NCI-H446 treated with DMSO at 0.1 percent for 48 hours (cell line): ENCODE results near the gene LGMN.

Source experiments
- DNase-seq: peaks from one replicate; lab custom pipeline; 2025; lab: John Stamatoyannopoulos, UW

LGMN gene

GRCh38 chr14:92675976-92676375, 72.5 kb downstream of the LGMN start:
- no peak for DNase-seq

- no peak for DNase-seq
Measured at GRCh38 chr14:92675421-92675820, 73.0 kb downstream of the LGMN start.

- no peak for DNase-seq
Measured at GRCh38 chr14:92673601-92674150, 74.8 kb downstream of the LGMN start.

- DNase-seq = no peak
Measured at GRCh38 chr14:92670643-92671366, 77.6 kb downstream of the LGMN start.

- DNase-seq = no peak
Measured at GRCh38 chr14:92670160-92670559, 78.3 kb downstream of the LGMN start.

- no peak for DNase-seq
Measured at GRCh38 chr14:92668276-92668973, 80.0 kb downstream of the LGMN start.

- DNase-seq = no peak
Measured at GRCh38 chr14:92666251-92666650, 82.2 kb downstream of the LGMN start.

- no peak for DNase-seq
Measured at GRCh38 chr14:92665661-92666110, 82.7 kb downstream of the LGMN start.

GRCh38 chr14:92663049-92663448, 85.4 kb downstream of the LGMN start:
- DNase-seq = no peak

- no peak for DNase-seq
Measured at GRCh38 chr14:92660571-92660970, 87.9 kb downstream of the LGMN start.

GRCh38 chr14:92659765-92660561, 88.5 kb downstream of the LGMN start:
- no peak for DNase-seq

- DNase-seq = no peak
Measured at GRCh38 chr14:92658684-92659083, 89.7 kb downstream of the LGMN start.

GRCh38 chr14:92658160-92658559, 90.3 kb downstream of the LGMN start:
- no peak for DNase-seq

GRCh38 chr14:92657457-92658142, 90.8 kb downstream of the LGMN start:
- no peak for DNase-seq

GRCh38 chr14:92656306-92657081, 91.9 kb downstream of the LGMN start:
- no peak for DNase-seq

- DNase-seq = no peak
Measured at GRCh38 chr14:92655419-92656201, 92.8 kb downstream of the LGMN start.

GRCh38 chr14:92654239-92654901, 94.1 kb downstream of the LGMN start:
- no peak for DNase-seq
